ENCODE data around the gene SPNS2. TPM values are rescaled to one million over a fixed set of nuclear protein-coding genes. Genes with fewer than 3 reads are reported as not detected.

SPNS2 gene
- total RNA-seq, 1 experiment from 2014 or later = 1.6 TPM

GRCh38 chr17:4490637-4491061 is 8.0 kb upstream of the SPNS2 start:
- H3K9ac ChIP-seq (ENCODE audit: low read length) = no peak overlapping the region
- ChIA-PET POLR2A (no interaction called here), CTCF (interaction anchor here (1.1 kb wide), 1 partner anchor 8 kb away, joined by 3 read pairs; the partner anchor contains the start of gene SPNS2), RAD21 (ENCODE audit: low non-redundant PET in 1 of 2, low total read pairs in 2 of 2, uncharacterized antibody in 2 of 2, unreplicated experiment in 2 of 2) (no interaction called here)
- no peak overlapping the region for H3K27ac ChIP-seq (ENCODE audit: low read depth, low read length)
- no peak overlapping the region for H2AFZ ChIP-seq (ENCODE audit: low read depth, low read length, poor library complexity, severe bottlenecking)
- H3K9me3 ChIP-seq (ENCODE audit: control insufficient read depth in 1 of 2, insufficient read depth in 1 of 2, low read depth in 1 of 2, low read length in 2 of 2) = no peaks in the 10 kb centered on the region
- intact Hi-C loops (cut with micrococcal nuclease) = no loop called here
- TF ChIP-seq ZNF274 (IDR thresholded peaks at IDR 0.05; ENCODE audit: low read depth, low read length) = no peak
- no peak for TF ChIP-seq CEBPB (IDR thresholded peaks at IDR 0.05; ENCODE audit: low read depth)
- TF ChIP-seq POLR2AphosphoS5 (IDR thresholded peaks at IDR 0.05; ENCODE audit: low read depth, low read length) = no peak
- TF ChIP-seq ZFX (IDR thresholded peaks at IDR 0.05) = no peak
- TF ChIP-seq EZH2 (IDR thresholded peaks at IDR 0.05) = no peak
- no peak overlapping the region for H3K4me2 ChIP-seq (ENCODE audit: low read length)
- DNase-seq (ENCODE audit: low read depth, low spot score) (no peak), ATAC-seq (no peak)
- H3K79me2 ChIP-seq (ENCODE audit: insufficient read depth, low read length) = no peaks in the 10 kb centered on the region
- H3K4me3 ChIP-seq (replicated peaks in 1 of 2; ENCODE audit: low read depth in 1 of 2, low read length in 2 of 2) = no peak overlapping the region
- no TSS peak for BruUV-seq (replicated peaks)
- H4K20me1 ChIP-seq (ENCODE audit: insufficient read depth) = no peaks in the 10 kb centered on the region
- H3K4me1 ChIP-seq (ENCODE audit: control insufficient read depth in 1 of 2, insufficient read depth in 2 of 2, low read length in 2 of 2) = peaks cover 0 to 20% of the 10 kb centered on the region in 2 experiments; a peak in 1 of 4 replicates
- H3K9me2 ChIP-seq (ENCODE audit: insufficient read depth) = no peaks in the 10 kb centered on the region
- no peaks in the 10 kb centered on the region for H3K27me3 ChIP-seq (ENCODE audit: insufficient read depth, low read length)
- H3K36me3 ChIP-seq (ENCODE audit: control insufficient read depth in 1 of 2, insufficient read depth in 2 of 2, low read length in 2 of 2) = no peaks in the 10 kb centered on the region

- Histone ChIP-seq H3K4me1 (ENCODE audit: control insufficient read depth in 1 of 2, insufficient read depth in 2 of 2, low read length in 2 of 2) (peaks cover 0 to 28% of the 10 kb centered on the region in 2 experiments; a peak in 2 of 4 replicates), H4K20me1 (ENCODE audit: insufficient read depth) (no peaks in the 10 kb centered on the region), H3K79me2 (ENCODE audit: insufficient read depth, low read length) (no peaks in the 10 kb centered on the region), H3K4me2 (ENCODE audit: low read length) (no peak overlapping the region), H3K9ac (ENCODE audit: low read length) (no peak overlapping the region), H3K27me3 (ENCODE audit: insufficient read depth, low read length) (no peaks in the 10 kb centered on the region), H3K9me2 (ENCODE audit: insufficient read depth) (no peaks in the 10 kb centered on the region), H3K36me3 (ENCODE audit: control insufficient read depth in 1 of 2, insufficient read depth in 2 of 2, low read length in 2 of 2) (no peaks in the 10 kb centered on the region), H3K9me3 (ENCODE audit: control insufficient read depth in 1 of 2, insufficient read depth in 1 of 2, low read depth in 1 of 2, low read length in 2 of 2) (no peaks in the 10 kb centered on the region), H3K4me3 (replicated peaks in 1 of 2; ENCODE audit: low read depth in 1 of 2, low read length in 2 of 2) (no peak overlapping the region), H3K27ac (ENCODE audit: low read depth, low read length) (no peak overlapping the region), H2AFZ (ENCODE audit: low read depth, low read length, poor library complexity, severe bottlenecking) (no peak overlapping the region)
- DNase-seq (ENCODE audit: low read depth, low spot score) = no peak
- peak; percentile 43; the same call in 1 of the 2 replicates for ATAC-seq
- CTCF ChIA-PET = no interaction called here
- intact Hi-C loops (cut with micrococcal nuclease) = no loop called here
- BruUV-seq (replicated peaks) = no TSS peak
- TF ChIP-seq SRF (IDR thresholded peaks at IDR 0.05; ENCODE audit: low read depth) (no peak), REST (IDR thresholded peaks at IDR 0.05; ENCODE audit: low read depth) (peak; percentile 95), SP1 (IDR thresholded peaks at IDR 0.05; ENCODE audit: low read depth) (no peak), MAX (IDR thresholded peaks at IDR 0.05) (peak; percentile 31; the same call in 1 of the 2 replicates), EZH2 (IDR thresholded peaks at IDR 0.05) (no peak), ELF1 (IDR thresholded peaks at IDR 0.05; ENCODE audit: borderline replicate concordance, low read depth) (no peak)
- TF ChIP-seq, protein P1, sequence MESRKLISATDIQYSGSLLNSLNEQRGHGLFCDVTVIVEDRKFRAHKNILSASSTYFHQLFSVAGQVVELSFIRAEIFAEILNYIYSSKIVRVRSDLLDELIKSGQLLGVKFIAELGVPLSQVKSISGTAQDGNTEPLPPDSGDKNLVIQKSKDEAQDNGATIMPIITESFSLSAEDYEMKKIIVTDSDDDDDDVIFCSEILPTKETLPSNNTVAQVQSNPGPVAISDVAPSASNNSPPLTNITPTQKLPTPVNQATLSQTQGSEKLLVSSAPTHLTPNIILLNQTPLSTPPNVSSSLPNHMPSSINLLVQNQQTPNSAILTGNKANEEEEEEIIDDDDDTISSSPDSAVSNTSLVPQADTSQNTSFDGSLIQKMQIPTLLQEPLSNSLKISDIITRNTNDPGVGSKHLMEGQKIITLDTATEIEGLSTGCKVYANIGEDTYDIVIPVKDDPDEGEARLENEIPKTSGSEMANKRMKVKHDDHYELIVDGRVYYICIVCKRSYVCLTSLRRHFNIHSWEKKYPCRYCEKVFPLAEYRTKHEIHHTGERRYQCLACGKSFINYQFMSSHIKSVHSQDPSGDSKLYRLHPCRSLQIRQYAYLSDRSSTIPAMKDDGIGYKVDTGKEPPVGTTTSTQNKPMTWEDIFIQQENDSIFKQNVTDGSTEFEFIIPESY (IDR thresholded peaks at IDR 0.05; ENCODE audit: extremely low read depth, insufficient replicate concordance, low read length) = no peak
- RAD21 ChIA-PET (ENCODE audit: low non-redundant PET in 1 of 2, low total read pairs in 2 of 2, uncharacterized antibody in 2 of 2, unreplicated experiment in 2 of 2) = no interaction called here
- POLR2A ChIA-PET = no interaction called here
These were observed 5.7 kb upstream of the SPNS2 start for GRCh38 chr17:4492721-4493561.

All from HCT116 (cell line).